Neural cell (in vitro differentiated cells): ENCODE results near the gene IPPK. TPM values are rescaled to one million over a fixed set of nuclear protein-coding genes. Genes with fewer than 3 reads are reported as not detected.

Experiments used
- H2AFZ ChIP-seq: fragments of 200-600, 300-800 bp; sonication (generic), shearing (Covaris generic); 2 replicates; pipeline ENCODE4 v1.6.0; 2014; ENCODE audit warnings: low read depth, mild to moderate bottlenecking, antibody characterized with exemption, low read length, moderate library complexity
- H3F3A ChIP-seq: fragments of 200-600 bp; shearing (Covaris generic); 2 replicates; pipeline ENCODE4 v1.6.1; 2016; ENCODE audit warnings: mild to moderate bottlenecking, moderate library complexity, mixed read lengths, antibody characterized with exemption, low read length; ENCODE audit not compliant: insufficient read depth, poor library complexity, severe bottlenecking
- H3K27ac ChIP-seq: fragments of 200-600, 300-800 bp; sonication (generic), shearing (Covaris generic); 2 replicates; pipeline ENCODE4 v1.5.1; 2014; ENCODE audit warnings: mild to moderate bottlenecking, low read length, moderate library complexity
- H3K27me3 ChIP-seq: fragments of 300-800, 200-600 bp; sonication (generic), shearing (Covaris generic); 2 replicates; pipeline ENCODE4 v1.6.0; 2014; ENCODE audit warnings: mild to moderate bottlenecking, low read depth, low read length, moderate library complexity; ENCODE audit not compliant: insufficient read depth
- H3K36me3 ChIP-seq: fragments of 300-800, 200-600 bp; sonication (generic), shearing (Covaris generic); 2 replicates; pipeline ENCODE4 v1.5.1; 2014; ENCODE audit warnings: mild to moderate bottlenecking, antibody characterized with exemption, low read length, moderate library complexity; ENCODE audit not compliant: insufficient read depth
- H3K4me2 ChIP-seq: fragments of 300-800, 200-600 bp; sonication (generic), shearing (Covaris generic); 2 replicates; pipeline ENCODE4 v1.6.0; 2014; ENCODE audit warnings: mild to moderate bottlenecking, low read length
- H3K4me3 ChIP-seq: fragments of 300-800, 200-600 bp; sonication (generic), shearing (Covaris generic); 2 replicates; pipeline ENCODE4 v1.5.1; 2014; ENCODE audit warnings: mild to moderate bottlenecking, low read length, moderate library complexity
- H3K79me2 ChIP-seq: fragments of 200-600 bp; shearing (Covaris generic); replicated peaks from 2 replicates; pipeline ENCODE4 v1.6.0; 2014; ENCODE audit warnings: mild to moderate bottlenecking, low read length, moderate library complexity; ENCODE audit not compliant: insufficient read depth
- H3K9ac ChIP-seq: fragments of 300-800, 200-600 bp; sonication (generic), shearing (Covaris generic); 2 replicates; pipeline ENCODE4 v1.6.1; 2016; ENCODE audit warnings: mild to moderate bottlenecking, low read length, mixed read lengths
- H3K9me2 ChIP-seq: fragments of 200-600 bp; shearing (Covaris generic); 2 replicates; pipeline ENCODE4 v1.6.1; 2016; ENCODE audit warnings: mild to moderate bottlenecking, low read length, mixed read lengths; ENCODE audit not compliant: insufficient read depth
- H3K9me3 ChIP-seq: fragments of 200-600, 300-800 bp; sonication (generic), shearing (Covaris generic); 2 replicates; pipeline ENCODE4 v1.6.1; 2016; ENCODE audit warnings: mild to moderate bottlenecking, mixed run types, low read length, moderate library complexity, mixed read lengths
- H4K20me1 ChIP-seq: fragments of 200-600 bp; shearing (Covaris generic); 2 replicates; pipeline ENCODE4 v1.6.1; 2016; ENCODE audit warnings: mild to moderate bottlenecking, mixed run types; ENCODE audit not compliant: insufficient read depth
- EP300 ChIP-seq: fragments of 450-650 bp; conservative IDR thresholded peaks from 2 replicates; pipeline ENCODE4 v1.6.1; 2014; ENCODE audit warnings: antibody characterized with exemption, mild to moderate bottlenecking, moderate library complexity; ENCODE audit not compliant: poor library complexity, severe bottlenecking
- EZH2 ChIP-seq: fragments of 200-600, 300-800 bp; shearing (Covaris generic), sonication (generic); IDR thresholded peaks from 2 replicates; pipeline ENCODE4 v1.6.1; 2014; ENCODE audit warnings: antibody characterized with exemption, low read length, borderline replicate concordance, mild to moderate bottlenecking; ENCODE audit not compliant: insufficient read depth, poor library complexity, severe bottlenecking
- MXI1 ChIP-seq: fragments of 450-650 bp; conservative IDR thresholded peaks from 2 replicates; pipeline ENCODE4 v1.6.1; 2014; ENCODE audit warnings: antibody characterized with exemption, mild to moderate bottlenecking; ENCODE audit not compliant: poor library complexity, severe bottlenecking
- POLR2AphosphoS5 ChIP-seq: IDR thresholded peaks from 2 replicates; pipeline ENCODE4 v1.6.1; 2012
- RAD21 ChIP-seq: fragments of 450-650 bp; conservative IDR thresholded peaks from 2 replicates; pipeline ENCODE4 v1.6.1; 2014; ENCODE audit warnings: antibody characterized with exemption, mild to moderate bottlenecking, moderate library complexity
- REST ChIP-seq: IDR thresholded peaks from 2 replicates; pipeline ENCODE4 v1.6.1; 2012; ENCODE audit warnings: borderline replicate concordance
- SMC3 ChIP-seq: fragments of 450-650 bp; conservative IDR thresholded peaks from 2 replicates; pipeline ENCODE4 v1.6.1; 2014; ENCODE audit warnings: antibody characterized with exemption, mild to moderate bottlenecking, moderate library complexity; ENCODE audit not compliant: poor library complexity
- TAF1 ChIP-seq: IDR thresholded peaks from 2 replicates; pipeline ENCODE4 v1.6.1; 2012; ENCODE audit warnings: low read depth
- polyA plus RNA-seq: library from polyadenylated mRNA; depleted of rRNA; stranded (reverse); fragments of >200 nt; gene quantifications from 2 replicates; pipeline ENCODE4 v1.2.3, GENCODE V29; 2014
- TF ChIP-seq, protein P1 (sequence below): fragments of 450-650 bp; IDR thresholded peaks from 2 replicates; pipeline ENCODE4 v1.5.1; 2014; ENCODE audit warnings: antibody characterized with exemption, mild to moderate bottlenecking, moderate library complexity; ENCODE audit not compliant: poor library complexity, severe bottlenecking

IPPK gene
- polyA plus RNA-seq, 1 donor from 2014 or later: 34.3 TPM

DNA sequence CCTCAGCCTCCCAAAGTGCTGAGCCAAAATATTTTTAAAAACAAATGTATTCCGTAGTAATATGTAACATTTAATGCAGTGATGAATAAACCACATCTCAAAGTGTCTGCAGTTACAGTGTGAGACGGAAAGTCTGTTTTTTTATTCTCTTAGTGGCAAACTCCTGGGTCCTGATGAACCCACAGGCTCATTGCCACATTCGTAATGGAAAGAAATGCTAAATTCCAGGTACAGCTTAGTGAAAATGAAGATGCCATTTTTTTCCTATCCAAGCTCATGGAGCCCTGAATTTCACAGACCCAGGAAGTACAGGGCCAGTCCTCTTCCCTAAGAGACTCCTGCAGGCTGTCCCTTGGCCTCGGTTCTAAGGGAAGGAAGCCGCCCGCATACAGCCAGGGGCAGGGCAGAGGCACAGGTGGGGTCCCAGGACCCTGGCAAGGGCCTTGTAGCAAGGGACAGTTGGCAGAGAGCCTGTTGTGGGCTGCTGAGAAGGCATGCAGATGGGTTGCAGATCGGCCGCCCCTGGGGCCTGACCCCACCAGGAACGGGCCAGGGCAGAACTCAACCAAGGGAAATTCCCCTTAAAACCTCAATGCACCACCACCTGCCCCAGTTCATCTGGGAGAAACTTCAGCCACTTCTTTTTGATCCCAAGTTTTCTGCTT is 36.2 kb downstream of the IPPK start:
- TF ChIP-seq EZH2 (no peak), SMC3 (no peak), POLR2AphosphoS5 (no peak), TAF1 (no peak), REST (no peak), MXI1 (no peak), RAD21 (no peak), EP300 (no peak)
- TF ChIP-seq, protein P1, sequence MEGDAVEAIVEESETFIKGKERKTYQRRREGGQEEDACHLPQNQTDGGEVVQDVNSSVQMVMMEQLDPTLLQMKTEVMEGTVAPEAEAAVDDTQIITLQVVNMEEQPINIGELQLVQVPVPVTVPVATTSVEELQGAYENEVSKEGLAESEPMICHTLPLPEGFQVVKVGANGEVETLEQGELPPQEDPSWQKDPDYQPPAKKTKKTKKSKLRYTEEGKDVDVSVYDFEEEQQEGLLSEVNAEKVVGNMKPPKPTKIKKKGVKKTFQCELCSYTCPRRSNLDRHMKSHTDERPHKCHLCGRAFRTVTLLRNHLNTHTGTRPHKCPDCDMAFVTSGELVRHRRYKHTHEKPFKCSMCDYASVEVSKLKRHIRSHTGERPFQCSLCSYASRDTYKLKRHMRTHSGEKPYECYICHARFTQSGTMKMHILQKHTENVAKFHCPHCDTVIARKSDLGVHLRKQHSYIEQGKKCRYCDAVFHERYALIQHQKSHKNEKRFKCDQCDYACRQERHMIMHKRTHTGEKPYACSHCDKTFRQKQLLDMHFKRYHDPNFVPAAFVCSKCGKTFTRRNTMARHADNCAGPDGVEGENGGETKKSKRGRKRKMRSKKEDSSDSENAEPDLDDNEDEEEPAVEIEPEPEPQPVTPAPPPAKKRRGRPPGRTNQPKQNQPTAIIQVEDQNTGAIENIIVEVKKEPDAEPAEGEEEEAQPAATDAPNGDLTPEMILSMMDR: no peak

GRCh38 chr9:92632641-92633040 is 37.3 kb downstream of the IPPK start:
- Histone ChIP-seq H3K79me2 (no peaks in the 10 kb centered on the region), H3F3A (no peaks in the 10 kb centered on the region), H3K9me2 (no peaks in the 10 kb centered on the region), H3K36me3 (no peaks in the 10 kb centered on the region), H3K4me2 (no peak overlapping the region), H2AFZ (no peak overlapping the region), H3K27me3 (no peaks in the 10 kb centered on the region), H3K27ac (no peak overlapping the region), H4K20me1 (no peaks in the 10 kb centered on the region), H3K9me3 (no peaks in the 10 kb centered on the region), H3K4me3 (no peak overlapping the region), H3K9ac (no peak overlapping the region)
- TF ChIP-seq EZH2: no peak
- no peak for TF ChIP-seq SMC3
- no peak for TF ChIP-seq TAF1
- no peak for TF ChIP-seq RAD21
- no peak for TF ChIP-seq MXI1
- no peak for TF ChIP-seq REST
- no peak for TF ChIP-seq POLR2AphosphoS5

More for the DNA sequence above, 36.2 kb downstream of the IPPK start:
- Histone ChIP-seq H3K4me3 (no peak overlapping the region), H4K20me1 (no peaks in the 10 kb centered on the region), H3K4me2 (no peak overlapping the region), H3K36me3 (no peaks in the 10 kb centered on the region), H3K9me2 (no peaks in the 10 kb centered on the region), H3K9me3 (no peaks in the 10 kb centered on the region), H3F3A (no peaks in the 10 kb centered on the region), H3K27ac (no peak overlapping the region), H3K27me3 (no peaks in the 10 kb centered on the region), H2AFZ (no peak overlapping the region), H3K9ac (no peak overlapping the region), H3K79me2 (no peaks in the 10 kb centered on the region)
